HCT116 (cell line): Measurements from ENCODE around the gene ACOXL. TPM values are rescaled to one million over a fixed set of nuclear protein-coding genes. Genes with fewer than 3 reads are reported as not detected.

Source experiments
- ATAC-seq: fragments of 200-7000 bp; cut with Tn5 transposase; 2 replicates; pipeline ENCODE4 v1.9.1; 2020; ENCODE audit warnings: mild to moderate bottlenecking, moderate library complexity
- BruUV-seq: library from RNA; stranded (reverse); fragments of 400-500 nt; replicated peaks from 2 replicates; lab custom pipeline; 2021; lab: Mats Ljungman, UMichigan
- CTCF ChIA-PET: fragments of 300-600 bp; sonication (Branson Sonifier 250); formaldehyde crosslinking; loops from one replicate; lab custom pipeline; 2021; ENCODE audit warnings: antibody characterized with exemption; lab: Charles Lee
- POLR2A ChIA-PET: fragments of 300-600, 350-600 bp; sonication (Branson Sonifier 250); formaldehyde crosslinking; loops from one replicate; lab custom pipeline; 2021; ENCODE audit warnings: antibody characterized with exemption; lab: Charles Lee
- RAD21 ChIA-PET, 2 experiments: fragments of 300-600 bp; sonication (Branson Sonifier 250); formaldehyde crosslinking; loops; one replicate each; lab custom pipeline; 2023; ENCODE audit warnings: low total read pairs in 2 of 2; ENCODE audit not compliant: uncharacterized antibody in 2 of 2, unreplicated experiment in 2 of 2, low non-redundant PET in 1 of 2; lab: Charles Lee
- DNase-seq: peaks from one replicate; pipeline ENCODE4 v3.0.0-alpha.2; 2010; ENCODE audit warnings: low read depth, low spot score
- H2AFZ ChIP-seq: fragments of 200-600 bp; shearing (Covaris generic), sonication (generic); 2 replicates; pipeline ENCODE4 v1.6.1; 2017; ENCODE audit warnings: low read depth, mixed run types, mixed read lengths, antibody characterized with exemption, low read length; ENCODE audit not compliant: poor library complexity, severe bottlenecking
- H3K27ac ChIP-seq: 2 replicates; pipeline ENCODE4 v1.5.1; 2012; ENCODE audit warnings: low read depth, low read length
- H3K27me3 ChIP-seq: fragments of 200-600 bp; sonication (generic); 2 replicates; pipeline ENCODE4 v1.6.1; 2016; ENCODE audit warnings: mixed run types, low read length, mixed read lengths; ENCODE audit not compliant: insufficient read depth
- H3K36me3 ChIP-seq, 2 experiments: fragments of 200-500 bp in 1 of 2; fragments of 200-600 bp in 1 of 2; sonication (Bioruptor generic) in 1 of 2; sonication (generic) in 1 of 2; 2 replicates each; pipeline versions ENCODE4 v1.5.1 to v1.6.1; 2014 to 2016; ENCODE audit warnings: low read length in 2 of 2, inconsistent platforms in 1 of 2, mixed read lengths in 1 of 2, mixed run types in 1 of 2; ENCODE audit not compliant: insufficient read depth in 2 of 2, control insufficient read depth in 1 of 2
- H3K4me1 ChIP-seq, 2 experiments: fragments of 200-600 bp in 1 of 2; sonication (generic) in 1 of 2; 2 replicates each; pipeline versions ENCODE4 v1.5.1 to v1.6.1; 2012 to 2017; ENCODE audit warnings: low read length in 2 of 2, inconsistent platforms in 1 of 2, mild to moderate bottlenecking in 1 of 2, mixed read lengths in 1 of 2, mixed run types in 1 of 2, moderate library complexity in 1 of 2; ENCODE audit not compliant: insufficient read depth in 2 of 2, control insufficient read depth in 1 of 2
- H3K4me2 ChIP-seq: fragments of 200-600 bp; sonication (generic); 2 replicates; pipeline ENCODE4 v1.6.1; 2017; ENCODE audit warnings: mixed run types, low read length, mixed read lengths
- H3K4me3 ChIP-seq, 2 experiments: fragments of 200-600 bp in 1 of 2; sonication (generic) in 1 of 2; replicated peaks in 1 of 2; 2 replicates each; pipeline ENCODE4 v1.5.1; 2011 to 2016; ENCODE audit warnings: low read length in 2 of 2, control low read depth in 1 of 2, low read depth in 1 of 2, mild to moderate bottlenecking in 1 of 2, mixed read lengths in 1 of 2, mixed run types in 1 of 2
- H3K79me2 ChIP-seq: fragments of 200-600 bp; sonication (generic); 2 replicates; pipeline ENCODE4 v1.6.1; 2017; ENCODE audit warnings: mild to moderate bottlenecking, mixed run types, low read length, moderate library complexity, mixed read lengths; ENCODE audit not compliant: insufficient read depth
- H3K9ac ChIP-seq: fragments of 200-600 bp; sonication (generic); 2 replicates; pipeline ENCODE4 v1.6.1; 2016; ENCODE audit warnings: low read length, mixed read lengths
- H3K9me2 ChIP-seq: fragments of 200-600 bp; sonication (generic), shearing (Covaris generic); 2 replicates; pipeline ENCODE4 v1.6.1; 2017; ENCODE audit warnings: mixed run types, mild to moderate bottlenecking, moderate library complexity; ENCODE audit not compliant: insufficient read depth
- H3K9me3 ChIP-seq, 2 experiments: fragments of 200-500 bp in 1 of 2; fragments of 200-600 bp in 1 of 2; sonication (Bioruptor generic) in 1 of 2; sonication (generic) in 1 of 2; 2 replicates each; pipeline ENCODE4 v1.6.1; 2014 to 2017; ENCODE audit warnings: low read length in 2 of 2, mixed read lengths in 2 of 2, inconsistent platforms in 1 of 2, low read depth in 1 of 2, mild to moderate bottlenecking in 1 of 2, mixed run types in 1 of 2, moderate library complexity in 1 of 2; ENCODE audit not compliant: control insufficient read depth in 1 of 2, insufficient read depth in 1 of 2
- H4K20me1 ChIP-seq: fragments of 200-600 bp; sonication (generic), shearing (Covaris generic); 2 replicates; pipeline ENCODE4 v1.6.1; 2017; ENCODE audit warnings: mixed run types, mild to moderate bottlenecking, moderate library complexity; ENCODE audit not compliant: insufficient read depth
- ATF3 ChIP-seq: IDR thresholded peaks from 2 replicates; pipeline ENCODE4 v1.6.1; 2012
- CBX3 ChIP-seq: IDR thresholded peaks from 2 replicates; pipeline ENCODE4 v1.6.1; 2012; ENCODE audit warnings: low read depth
- EGR1 ChIP-seq: IDR thresholded peaks from 2 replicates; pipeline ENCODE4 v1.6.1; 2012; ENCODE audit warnings: low read depth
- EZH2 ChIP-seq: fragments of 200-600 bp; sonication (generic); IDR thresholded peaks from 2 replicates; pipeline ENCODE4 v1.6.1; 2017; ENCODE audit warnings: antibody characterized with exemption, mixed run types
- EZH2phosphoT487 ChIP-seq: fragments of 200-600 bp; IDR thresholded peaks from 2 replicates; pipeline ENCODE4 v1.6.1; 2018; ENCODE audit warnings: antibody characterized with exemption, borderline replicate concordance
- MAX ChIP-seq: IDR thresholded peaks from 2 replicates; pipeline ENCODE4 v1.6.1; 2012
- POLR2A ChIP-seq: IDR thresholded peaks from 2 replicates; pipeline ENCODE4 v1.7.0; 2011; ENCODE audit warnings: borderline replicate concordance; ENCODE audit not compliant: insufficient read depth, insufficient read length; ENCODE audit errors: extremely low read depth
- RAD21 ChIP-seq: IDR thresholded peaks from 2 replicates; pipeline ENCODE4 v1.6.1; 2012; ENCODE audit warnings: low read depth, mild to moderate bottlenecking
- REST ChIP-seq: IDR thresholded peaks from 2 replicates; pipeline ENCODE4 v1.6.1; 2012; ENCODE audit warnings: low read depth
- SIN3A ChIP-seq: IDR thresholded peaks from 2 replicates; pipeline ENCODE4 v1.6.1; 2012; ENCODE audit warnings: low read depth
- SRF ChIP-seq: IDR thresholded peaks from 2 replicates; pipeline ENCODE4 v1.6.1; 2012; ENCODE audit warnings: low read depth
- YY1 ChIP-seq: IDR thresholded peaks from 2 replicates; pipeline ENCODE4 v1.6.1; 2011; ENCODE audit warnings: low read length, low read depth, moderate library complexity, mild to moderate bottlenecking; ENCODE audit not compliant: insufficient replicate concordance; ENCODE audit errors: extremely low read depth
- ZFX ChIP-seq: fragments of 450-650 bp; IDR thresholded peaks from 2 replicates; pipeline ENCODE4 v1.6.1; 2017
- ZNF274 ChIP-seq: fragments of 200-500 bp; sonication (Bioruptor generic); IDR thresholded peaks from 2 replicates; pipeline ENCODE4 v1.6.1; 2014; ENCODE audit warnings: mild to moderate bottlenecking, low read depth, low read length, inconsistent platforms
- intact Hi-C: fragments of 100-400 bp; cut with micrococcal nuclease; formaldehyde crosslinking; loops from 2 replicates; pipeline ENCODE4 v1.10.0; 2022
- total RNA-seq: library from RNA; stranded (reverse); gene quantifications from one replicate; pipeline ENCODE4 v1.2.1, GENCODE V29; 2021; ENCODE audit not compliant: unreplicated experiment

ACOXL gene
- total RNA-seq, 1 experiment from 2014 or later: 5.5 TPM

- Histone ChIP-seq H3K4me1 (peaks cover 4 to 14% of the 10 kb centered on the region in 2 experiments; a peak in 3 of 4 replicates), H3K27ac (no peak overlapping the region), H3K4me2 (peak overlapping the region; percentile 52), H3K4me3 (no peak overlapping the region), H3K9me2 (no peaks in the 10 kb centered on the region), H4K20me1 (no peaks in the 10 kb centered on the region), H2AFZ (no peak overlapping the region), H3K36me3 (no peaks in the 10 kb centered on the region), H3K9ac (no peak overlapping the region), H3K27me3 (no peaks in the 10 kb centered on the region), H3K9me3 (no peaks in the 10 kb centered on the region), H3K79me2 (no peaks in the 10 kb centered on the region)
- ChIA-PET RAD21 (no interaction called here), POLR2A (interaction anchor here (0.9 kb wide), 1 partner anchor 20 kb away, joined by 3 read pairs; the partner anchor contains the start of gene BCL2L11), CTCF (interaction anchor here (1.4 kb wide), 1 partner anchor 20 kb away, joined by 3 read pairs; the partner anchor contains the start of gene BCL2L11)
- ATAC-seq (no peak), DNase-seq (no peak)
- intact Hi-C loops: no loop called here
- TF ChIP-seq ATF3: no peak
- TF ChIP-seq SIN3A: no peak
- no peak for TF ChIP-seq SRF
- TF ChIP-seq EGR1: no peak
- no peak for TF ChIP-seq EZH2
- BruUV-seq: no TSS peak
Measured at GRCh38 chr2:111100087-111100764, 367.9 kb downstream of the ACOXL start.

GRCh38 chr2:111100765-111101162 is 368.4 kb downstream of the ACOXL start:
- Histone ChIP-seq H3K9me2 (no peaks in the 10 kb centered on the region), H3K36me3 (no peaks in the 10 kb centered on the region), H3K4me2 (peak overlapping the region; percentile 52), H3K9ac (no peak overlapping the region), H3K4me1 (peaks cover 4 to 14% of the 10 kb centered on the region in 2 experiments; a peak in 3 of 4 replicates), H3K9me3 (no peaks in the 10 kb centered on the region), H3K27ac (no peak overlapping the region), H2AFZ (no peak overlapping the region), H3K27me3 (no peaks in the 10 kb centered on the region), H3K79me2 (no peaks in the 10 kb centered on the region), H3K4me3 (no peak overlapping the region), H4K20me1 (no peaks in the 10 kb centered on the region)
- ChIA-PET POLR2A (interaction anchor here (0.9 kb wide), 1 partner anchor 20 kb away, joined by 3 read pairs; the partner anchor contains the start of gene BCL2L11), RAD21 (no interaction called here), CTCF (no interaction called here)
- DNase-seq (no peak), ATAC-seq (peak; percentile 82)
- intact Hi-C loops: no loop called here
- BruUV-seq: no TSS peak
- TF ChIP-seq RAD21: no peak
- peak; percentile 73; the same call in 1 of the 2 replicates for TF ChIP-seq CBX3
- TF ChIP-seq POLR2A: no peak
- TF ChIP-seq EGR1: no peak
- no peak for TF ChIP-seq EZH2
- no peak for TF ChIP-seq ATF3
- no peak for TF ChIP-seq EZH2phosphoT487
- TF ChIP-seq REST: no peak
- no peak for TF ChIP-seq ZFX
- no peak for TF ChIP-seq YY1
- no peak for TF ChIP-seq MAX
- TF ChIP-seq ZNF274: no peak
